K562 (cell line): ENCODE measurements around the gene ATP5F1A. TPM values are rescaled to one million over a fixed set of nuclear protein-coding genes. Genes with fewer than 3 reads are reported as not detected.

Experiments
- CBFA2T3 ChIP-seq: fragments of 450-650 bp; IDR thresholded peaks from 2 replicates; pipeline ENCODE4 v1.6.1; 2017
- FIP1L1 ChIP-seq: fragments of 200-400 bp; formaldehyde crosslinking; IDR thresholded peaks from 2 replicates; pipeline ENCODE4 v1.6.1; 2018; ENCODE audit warnings: mild to moderate bottlenecking, low read depth, low read length; ENCODE audit not compliant: poor library complexity, severe bottlenecking
- FOXA1 ChIP-seq: fragments of 450-650 bp; IDR thresholded peaks from 2 replicates; pipeline ENCODE4 v1.6.1; 2016; ENCODE audit warnings: mild to moderate bottlenecking, borderline replicate concordance
- FOXP4 ChIP-seq: sonication (generic); formaldehyde crosslinking; IDR thresholded peaks from 2 replicates; pipeline ENCODE4 v1.8.0; 2022; ENCODE audit warnings: mild to moderate bottlenecking, missing genetic modification reagents, borderline replicate concordance
- HNRNPK ChIP-seq: fragments of 200-400 bp; formaldehyde crosslinking; IDR thresholded peaks from one replicate; pipeline ENCODE4 v1.6.1; 2018; ENCODE audit warnings: mild to moderate bottlenecking, low read depth, low read length; ENCODE audit not compliant: poor library complexity, severe bottlenecking
- IFI16 ChIP-seq: fragments of 250-450 bp; sonication (Bioruptor Pico); IDR thresholded peaks from 2 replicates; pipeline ENCODE4 v2.1.2; 2022; ENCODE audit warnings: mild to moderate bottlenecking, inconsistent platforms
- KDM5B ChIP-seq: fragments of 200-600 bp; sonication (generic); IDR thresholded peaks from 2 replicates; pipeline ENCODE4 v1.6.1; 2012; ENCODE audit warnings: low read depth, mild to moderate bottlenecking, moderate library complexity, low read length, control low read depth, inconsistent platforms; ENCODE audit not compliant: insufficient replicate concordance
- POLR2AphosphoS5 ChIP-seq: IDR thresholded peaks from 2 replicates; pipeline ENCODE4 v1.6.1; 2011; ENCODE audit warnings: mild to moderate bottlenecking, low read depth, low read length, moderate library complexity; ENCODE audit not compliant: control insufficient read depth, insufficient read depth
- PTBP1 ChIP-seq: fragments of 200-400 bp; formaldehyde crosslinking; IDR thresholded peaks from 2 replicates; pipeline ENCODE4 v1.6.1; 2017; ENCODE audit warnings: low read depth, low read length
- PURB ChIP-seq: sonication (generic); formaldehyde crosslinking; IDR thresholded peaks from 2 replicates; pipeline ENCODE4 v1.9.0; 2021; ENCODE audit warnings: low read depth, mild to moderate bottlenecking, missing genetic modification reagents
- RREB1 ChIP-seq: fragments of 250-450 bp; sonication (Bioruptor Pico); IDR thresholded peaks from 2 replicates; pipeline ENCODE4 v1.4.0; 2020
- SREBF1 ChIP-seq: fragments of 150-350 bp; IDR thresholded peaks from 2 replicates; pipeline ENCODE4 v1.6.1; 2014; ENCODE audit warnings: antibody characterized with exemption, low read depth, low read length, borderline replicate concordance
- TEAD2 ChIP-seq: fragments of 450-650 bp; IDR thresholded peaks from 2 replicates; pipeline ENCODE4 v1.6.1; 2016; ENCODE audit warnings: missing genetic modification characterization, control low read depth, missing compliant biosample characterization
- ZNF184 ChIP-seq: sonication (generic); formaldehyde crosslinking; IDR thresholded peaks from 2 replicates; pipeline ENCODE4 v1.5.0; 2020; ENCODE audit warnings: missing genetic modification reagents
- ZNF780A ChIP-seq: fragments of 250-450 bp; sonication (Bioruptor Pico); IDR thresholded peaks from 2 replicates; pipeline ENCODE4 v1.5.0; 2021; ENCODE audit warnings: mild to moderate bottlenecking
- polyA plus RNA-seq, 8 experiments: library from polyadenylated mRNA; depleted of rRNA in 4 of 8; stranded (reverse) in 5 of 8; unstranded in 3 of 8; fragments of >200 nt; fragmentation: Nextera tagmentation in 2 of 8; fragmentation: Illumina TruSeq in 1 of 8; extraction: Ambion mirVana in 2 of 8; extraction: Trizol in 1 of 8; gene quantifications; 2 replicates each; pipeline versions ENCODE4 v1.2.1 to v1.2.3, GENCODE V29; 2011 to 2014; ENCODE audit warnings: inconsistent platforms in 1 of 8, missing spikeins in 1 of 8
- total RNA-seq, 7 experiments: library from RNA; depleted of rRNA in 6 of 7; stranded (reverse); fragments of >200 nt in 6 of 7; fragmentation: Illumina TruSeq in 2 of 7; extraction: Trizol in 2 of 7; gene quantifications; 2 replicates each; pipeline versions ENCODE4 v1.2.1 to v1.2.3, GENCODE V29; 2011 to 2021; ENCODE audit warnings: low replicate concordance in 1 of 7
- TF ChIP-seq, protein P1 (sequence below), 2 experiments: IDR thresholded peaks; 2 replicates each; pipeline ENCODE4 v1.6.1; 2012; ENCODE audit warnings: improper control_type of control experiment in 2 of 2, low read depth in 2 of 2, low read length in 2 of 2, borderline replicate concordance in 1 of 2

The ATP5F1A gene
- total and polyA plus RNA-seq, 9 of the 15 experiments (the other 6 are each of a cell fraction or from before 2014, with no cell fraction given) = 377 to 762 (median 490) TPM

DNA sequence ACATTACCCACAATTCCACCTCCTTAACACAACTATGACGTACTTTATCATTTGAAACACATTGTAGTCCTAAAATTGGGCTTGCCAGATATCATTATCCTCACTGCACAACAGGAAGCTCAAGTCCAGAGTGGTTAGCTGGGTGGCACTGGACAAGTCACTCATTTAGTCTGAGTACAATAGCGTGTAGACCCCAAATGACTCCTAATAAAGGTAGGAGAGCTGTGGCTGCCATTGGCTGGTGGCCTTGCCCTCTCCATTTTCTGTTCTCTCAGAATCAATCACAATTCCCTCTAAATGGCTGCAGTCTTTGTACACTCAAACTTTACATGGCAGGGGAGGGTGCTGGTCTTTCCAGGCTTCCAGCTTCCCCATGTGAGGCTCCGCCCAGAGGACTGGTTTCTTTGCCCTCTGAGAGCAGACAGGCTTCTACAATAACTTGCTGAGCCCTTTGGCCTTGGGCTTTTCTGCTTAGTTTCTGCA, 37.7 kb downstream of the ATP5F1A start (continued):
- TF ChIP-seq, protein P1, sequence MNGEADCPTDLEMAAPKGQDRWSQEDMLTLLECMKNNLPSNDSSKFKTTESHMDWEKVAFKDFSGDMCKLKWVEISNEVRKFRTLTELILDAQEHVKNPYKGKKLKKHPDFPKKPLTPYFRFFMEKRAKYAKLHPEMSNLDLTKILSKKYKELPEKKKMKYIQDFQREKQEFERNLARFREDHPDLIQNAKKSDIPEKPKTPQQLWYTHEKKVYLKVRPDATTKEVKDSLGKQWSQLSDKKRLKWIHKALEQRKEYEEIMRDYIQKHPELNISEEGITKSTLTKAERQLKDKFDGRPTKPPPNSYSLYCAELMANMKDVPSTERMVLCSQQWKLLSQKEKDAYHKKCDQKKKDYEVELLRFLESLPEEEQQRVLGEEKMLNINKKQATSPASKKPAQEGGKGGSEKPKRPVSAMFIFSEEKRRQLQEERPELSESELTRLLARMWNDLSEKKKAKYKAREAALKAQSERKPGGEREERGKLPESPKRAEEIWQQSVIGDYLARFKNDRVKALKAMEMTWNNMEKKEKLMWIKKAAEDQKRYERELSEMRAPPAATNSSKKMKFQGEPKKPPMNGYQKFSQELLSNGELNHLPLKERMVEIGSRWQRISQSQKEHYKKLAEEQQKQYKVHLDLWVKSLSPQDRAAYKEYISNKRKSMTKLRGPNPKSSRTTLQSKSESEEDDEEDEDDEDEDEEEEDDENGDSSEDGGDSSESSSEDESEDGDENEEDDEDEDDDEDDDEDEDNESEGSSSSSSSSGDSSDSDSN (IDR thresholded peaks at IDR 0.05; ENCODE audit: borderline replicate concordance in 1 of 2, low read depth in 2 of 2, low read length in 2 of 2) = no peak
- TF ChIP-seq PURB (CRISPR knock-in tag) = no peak
- TF ChIP-seq POLR2AphosphoS5 = peak; percentile 83
- TF ChIP-seq RREB1 (CRISPR knock-in tag) = no peak
- TF ChIP-seq FOXP4 = no peak
- no peak for TF ChIP-seq ZNF184
- TF ChIP-seq TEAD2 (tag) = no peak
- TF ChIP-seq KDM5B = no peak
- no peak for TF ChIP-seq IFI16
- TF ChIP-seq CBFA2T3 = peak; percentile 95
- no peak for TF ChIP-seq FOXA1
- TF ChIP-seq FIP1L1 = no peak
- TF ChIP-seq SREBF1 = no peak
- TF ChIP-seq ZNF780A (CRISPR knock-in tag) = no peak
- TF ChIP-seq HNRNPK = no peak
- TF ChIP-seq PTBP1 = no peak
